ENCODE data around the gene RICTOR. TPM values are rescaled to one million over a fixed set of nuclear protein-coding genes. Genes with fewer than 3 reads are reported as not detected.

RICTOR gene
- total RNA-seq, 1 experiment from 2014 or later = 19.6 TPM

DNA sequence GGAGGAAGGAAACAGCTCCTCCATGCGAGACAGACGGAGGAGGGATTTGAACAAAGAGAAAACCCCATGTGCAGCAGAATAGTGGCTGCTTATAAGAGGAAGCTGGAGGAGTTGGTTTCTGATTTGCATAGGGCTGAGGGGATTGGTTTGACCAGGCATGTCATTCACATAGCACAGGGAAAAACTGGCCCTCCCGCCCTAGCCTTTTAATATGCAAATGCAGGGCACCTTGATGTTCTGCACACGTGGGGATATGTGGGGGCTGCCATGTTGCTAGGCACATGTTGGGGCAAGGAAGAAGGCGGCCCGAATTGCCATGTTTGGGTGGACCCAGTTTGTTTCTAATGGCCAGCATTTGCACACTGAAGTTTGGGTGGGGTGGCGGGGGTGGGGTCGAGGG is 186.2 kb downstream of the RICTOR start:
- DNase-seq (ENCODE audit: low read depth) = no peak

Other genes starting within 250 kb of the RICTOR start
- gene OSMR, start 228.4 kb downstream of the RICTOR start, total RNA-seq (2014; rRNA removed; shearing (Covaris generic)) = 21.2 and 22.5 TPM in 2 replicates
- 0.60 and 0.68 TPM in 2 replicates for gene FYB1, start 145.2 kb upstream of the RICTOR start, total RNA-seq (2014; rRNA removed; shearing (Covaris generic))